Upper lobe of left lung (tissue), 6 donors: ENCODE results near the gene PFN3. TPM values are rescaled to one million over a fixed set of nuclear protein-coding genes. Genes with fewer than 3 reads are reported as not detected.
"Not testable (repeated sequence)": the region's sequence is repeated elsewhere in the genome, so short reads cannot be mapped to it uniquely, and the experiment has no call there.

Experiments
- ATAC-seq, 2 donors: fragments of 200-7000 bp; cut with Tn5 transposase; one replicate each; pipeline ENCODE4 v1.9.1; 2022; ENCODE audit warnings: mild to moderate bottlenecking in 2 of 2, moderate library complexity in 2 of 2; ENCODE audit not compliant: low FRiP score in 2 of 2
- DNase-seq, 2 donors: peaks; one replicate each; pipeline ENCODE4 v3.0.0-alpha.2; 2019 to 2020
- H3K27ac ChIP-seq, 4 donors: fragments of 200-600 bp; sonication (generic); one replicate each; pipeline ENCODE4 v1.5.1; 2016 to 2019
- H3K27me3 ChIP-seq, 4 donors: fragments of 200-600 bp; sonication (generic); one replicate each; pipeline ENCODE4 v1.5.1; 2017 to 2019
- H3K36me3 ChIP-seq, 4 donors: fragments of 200-600 bp; sonication (generic); one replicate each; pipeline ENCODE4 v1.5.1; 2016 to 2019
- H3K4me1 ChIP-seq, 4 donors: fragments of 200-600 bp; sonication (generic); one replicate each; pipeline ENCODE4 v1.5.1; 2018 to 2019
- H3K4me3 ChIP-seq, 4 donors: fragments of 200-600 bp; sonication (generic); one replicate each; pipeline ENCODE4 v1.5.1; 2017 to 2019; ENCODE audit warnings: mild to moderate bottlenecking in 2 of 4, moderate library complexity in 1 of 4
- H3K9me3 ChIP-seq, 4 donors: fragments of 200-600 bp; sonication (generic); one replicate each; pipeline ENCODE4 v1.5.1; 2018 to 2019
- CTCF ChIP-seq, 6 experiments: fragments of 450-650 bp in 4 of 6; fragments of 200-600 bp in 2 of 6; sonication (generic) in 2 of 6; IDR thresholded peaks; one replicate each; pipeline ENCODE4 v1.5.1; 2016 to 2019; ENCODE audit warnings: antibody characterized with exemption in 6 of 6
- EP300 ChIP-seq, 4 donors: sonication (generic); formaldehyde crosslinking; IDR thresholded peaks; one replicate each; pipeline ENCODE4 v1.5.1; 2017; ENCODE audit warnings: antibody characterized with exemption in 4 of 4, control low read depth in 2 of 4
- POLR2A ChIP-seq, 4 donors: fragments of 450-650 bp; IDR thresholded peaks; one replicate each; pipeline ENCODE4 v1.5.1; 2016 to 2017; ENCODE audit warnings: antibody characterized with exemption in 4 of 4, mild to moderate bottlenecking in 2 of 4
- POLR2AphosphoS5 ChIP-seq, 2 donors: sonication (generic); formaldehyde crosslinking; IDR thresholded peaks; one replicate each; pipeline ENCODE4 v1.5.1; 2017; ENCODE audit warnings: antibody characterized with exemption in 2 of 2
- WGBS, 2 donors: methylation state at CpG; one replicate each; pipeline ENCODE4 v1.1.5; 2017 to 2018; 5-methylcytosine and 5-hydroxymethylcytosine counted together
- total RNA-seq, 6 donors: library from RNA; depleted of rRNA in 4 of 6; stranded (reverse); fragments of >200 nt in 4 of 6; gene quantifications; one replicate each; pipeline versions ENCODE4 v1.1.0 to v1.2.1, GENCODE V29; 2016 to 2021
- donor health status: DM: no; HTN: no; CAD: no; lungs with moderate emphysema.
- donor health status: DM: no; HTN: yes; CAD: no; lungs with severe emphysema.

The PFN3 gene
- total RNA-seq, 6 donors from 2014 or later: not detected

GRCh38 chr5:177421062-177421798 is 20.8 kb upstream of the PFN3 start:
- Histone ChIP-seq H3K4me3 (no peak overlapping the region), H3K4me1 (peaks cover 15 to 19% (median 16%) of the 10 kb centered on the region in 4 donors), H3K36me3 (no peaks in the 10 kb centered on the region), H3K27ac (no peak overlapping the region), H3K9me3 (no peaks in the 10 kb centered on the region), H3K27me3 (no peaks in the 10 kb centered on the region)
- no peak for DNase-seq
- ATAC-seq: no peak
- no peak for TF ChIP-seq POLR2A (IDR thresholded peaks at IDR 0.05)
- no peak for TF ChIP-seq EP300 (IDR thresholded peaks at IDR 0.05)
- no peak for TF ChIP-seq CTCF (IDR thresholded peaks at IDR 0.05)
- no peak for TF ChIP-seq POLR2AphosphoS5 (IDR thresholded peaks at IDR 0.05)
- 85% methylated on average over 5 to 6 of the region's 6 CpGs for WGBS, 2 donors

GRCh38 chr5:177420472-177420871 is 20.0 kb upstream of the PFN3 start:
- not testable (repeated sequence) for DNase-seq, H3K27me3 ChIP-seq, H3K36me3 ChIP-seq, H3K4me3 ChIP-seq, ATAC-seq, H3K9me3 ChIP-seq, H3K27ac ChIP-seq
- 65 to 80% methylated on average over 7 of the region's 7 CpGs for WGBS, 2 donors
- H3K4me1 ChIP-seq: peaks cover 11 to 17% (median 14%) of the 10 kb centered on the region in 4 donors

- H3K27ac ChIP-seq: peak overlapping the region in 2 of 4 donors; percentile 49 to 60
- no peaks in the 10 kb centered on the region for H3K27me3 ChIP-seq
- no peaks in the 10 kb centered on the region for H3K36me3 ChIP-seq
- H3K4me1 ChIP-seq: peaks cover 7 to 11% (median 9%) of the 10 kb centered on the region in 4 donors
- 76 to 79% methylated on average over 3 of the region's 3 CpGs for WGBS, 2 donors
- no peak overlapping the region for H3K4me3 ChIP-seq
- no peaks in the 10 kb centered on the region for H3K9me3 ChIP-seq
- no peak for TF ChIP-seq EP300 (IDR thresholded peaks at IDR 0.05)
- TF ChIP-seq POLR2AphosphoS5 (IDR thresholded peaks at IDR 0.05): peak; percentile 13 to 79
- no peak for TF ChIP-seq POLR2A (IDR thresholded peaks at IDR 0.05)
- TF ChIP-seq CTCF (IDR thresholded peaks at IDR 0.05): no peak
- no peak for ATAC-seq
- no peak for DNase-seq
Measured at GRCh38 chr5:177419046-177419445, 18.6 kb upstream of the PFN3 start.

- Histone ChIP-seq H3K4me1 (peaks cover 7 to 11% (median 9%) of the 10 kb centered on the region in 4 donors), H3K27ac (peak overlapping the region in 2 of 4 donors; percentile 54 to 62)
- not testable (repeated sequence) for H3K9me3 ChIP-seq, H3K27me3 ChIP-seq, DNase-seq, H3K36me3 ChIP-seq, H3K4me3 ChIP-seq, ATAC-seq
- 75 to 84% methylated on average over 6 of the region's 6 CpGs for WGBS, 2 donors
Measured at GRCh38 chr5:177417081-177417480, 16.6 kb upstream of the PFN3 start.

- H3K9me3 ChIP-seq: no peaks in the 10 kb centered on the region
- H3K4me3 ChIP-seq: no peak overlapping the region
- peaks cover 7 to 11% (median 9%) of the 10 kb centered on the region in 4 donors for H3K4me1 ChIP-seq
- H3K27ac ChIP-seq: no peak overlapping the region
- no peaks in the 10 kb centered on the region for H3K36me3 ChIP-seq
- WGBS, 2 donors: 83% methylated on average over 3 of the region's 3 CpGs
- TF ChIP-seq EP300 (IDR thresholded peaks at IDR 0.05): no peak
- no peak for TF ChIP-seq POLR2AphosphoS5 (IDR thresholded peaks at IDR 0.05)
- no peak for TF ChIP-seq CTCF (IDR thresholded peaks at IDR 0.05)
- TF ChIP-seq POLR2A (IDR thresholded peaks at IDR 0.05): no peak
- no peak for DNase-seq
- ATAC-seq: no peak
- H3K27me3 ChIP-seq: no peaks in the 10 kb centered on the region
Measured at GRCh38 chr5:177414481-177414880, 14.0 kb upstream of the PFN3 start.
